HG03521 (cell line): ENCODE results near the gene PPP1R26.
"Not testable (repeated sequence)": the region's sequence is repeated elsewhere in the genome, so short reads cannot be mapped to it uniquely, and the experiment has no call there.

Source experiments
- ATAC-seq: cut with Tn5 transposase; IDR thresholded peaks from one replicate; pipeline ENCODE4 v1.9.1; 2021; ENCODE audit warnings: mild to moderate bottlenecking, moderate library complexity; ENCODE audit not compliant: unreplicated experiment

PPP1R26 gene

DNA sequence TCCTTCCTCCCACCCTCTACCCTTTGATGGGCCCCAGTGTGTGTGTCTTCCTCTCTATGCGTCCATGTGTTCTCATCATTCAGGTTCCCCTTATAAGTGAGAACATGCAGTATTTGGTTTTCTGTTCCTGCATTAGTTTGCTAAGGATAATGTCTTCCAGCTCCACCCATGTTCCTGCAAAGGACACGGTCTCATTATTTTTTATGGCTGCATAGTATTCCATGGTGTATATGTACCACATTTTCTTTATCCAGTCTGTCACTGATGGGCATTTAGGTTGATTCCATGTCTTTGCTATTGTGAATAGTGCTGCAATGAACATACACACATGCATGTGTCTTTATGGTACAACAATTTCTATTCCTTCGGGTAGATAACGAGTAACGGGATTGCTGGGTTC, 21.1 kb upstream of the PPP1R26 start:
- ATAC-seq: not testable (repeated sequence)

DNA sequence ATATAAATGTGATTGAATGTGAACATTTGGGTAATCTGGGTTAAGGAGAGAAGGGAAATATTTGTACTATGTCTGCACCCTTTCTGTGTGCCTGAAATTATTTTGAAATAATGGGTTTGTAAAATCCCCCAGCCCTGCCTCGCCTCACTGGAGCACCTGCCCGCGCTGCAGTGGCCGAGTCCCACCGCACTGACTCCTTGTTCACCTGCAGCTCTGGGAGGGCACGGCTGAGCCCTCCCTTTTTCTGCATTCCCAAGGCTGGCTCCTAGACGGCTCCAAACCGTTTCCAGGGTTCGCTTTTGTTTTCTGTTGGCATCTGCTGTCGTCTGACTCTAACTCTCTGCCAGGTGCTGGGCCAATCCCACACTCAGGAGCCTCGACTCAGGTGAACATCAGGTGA, 17.6 kb upstream of the PPP1R26 start:
- no peak for ATAC-seq

DNA sequence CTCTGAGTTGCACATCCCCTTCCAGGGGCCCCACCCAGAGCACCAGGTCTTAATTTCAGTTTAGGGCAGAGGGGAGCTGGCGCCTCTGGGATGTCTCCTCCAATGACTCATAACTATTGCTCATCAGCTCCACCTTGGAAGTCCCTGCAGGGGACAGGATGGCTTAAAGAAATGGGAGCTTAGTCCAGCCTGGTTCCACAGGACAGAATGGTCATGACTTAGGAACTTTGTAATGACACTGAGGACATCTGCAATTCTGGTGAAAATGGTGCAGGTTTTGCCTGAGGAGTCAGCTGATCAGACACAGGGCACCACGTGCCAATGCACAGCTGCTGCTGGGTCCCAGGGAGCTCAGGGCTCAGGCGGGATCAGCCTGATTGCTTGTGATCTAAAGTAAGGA, 16.4 kb upstream of the PPP1R26 start:
- no peak for ATAC-seq

DNA sequence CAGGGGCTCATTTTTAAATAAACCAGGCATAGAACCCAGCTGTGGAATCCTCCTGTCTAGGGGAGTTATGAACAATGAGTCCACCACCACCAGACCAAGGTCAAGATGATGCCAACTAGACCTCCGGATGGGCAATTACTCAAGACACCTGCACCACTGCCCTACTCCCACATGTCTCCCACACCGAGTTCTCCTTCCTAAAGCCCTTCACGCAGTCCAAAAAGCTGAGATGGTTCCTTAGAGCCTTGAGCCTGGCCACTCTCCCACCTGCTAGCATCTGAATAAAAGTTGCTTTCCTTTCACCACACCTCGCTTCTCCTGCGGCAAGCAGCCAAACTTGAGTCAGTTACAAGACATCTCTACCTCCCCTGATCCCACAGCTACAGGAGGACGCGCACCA, 15.4 kb upstream of the PPP1R26 start:
- ATAC-seq: no peak

DNA sequence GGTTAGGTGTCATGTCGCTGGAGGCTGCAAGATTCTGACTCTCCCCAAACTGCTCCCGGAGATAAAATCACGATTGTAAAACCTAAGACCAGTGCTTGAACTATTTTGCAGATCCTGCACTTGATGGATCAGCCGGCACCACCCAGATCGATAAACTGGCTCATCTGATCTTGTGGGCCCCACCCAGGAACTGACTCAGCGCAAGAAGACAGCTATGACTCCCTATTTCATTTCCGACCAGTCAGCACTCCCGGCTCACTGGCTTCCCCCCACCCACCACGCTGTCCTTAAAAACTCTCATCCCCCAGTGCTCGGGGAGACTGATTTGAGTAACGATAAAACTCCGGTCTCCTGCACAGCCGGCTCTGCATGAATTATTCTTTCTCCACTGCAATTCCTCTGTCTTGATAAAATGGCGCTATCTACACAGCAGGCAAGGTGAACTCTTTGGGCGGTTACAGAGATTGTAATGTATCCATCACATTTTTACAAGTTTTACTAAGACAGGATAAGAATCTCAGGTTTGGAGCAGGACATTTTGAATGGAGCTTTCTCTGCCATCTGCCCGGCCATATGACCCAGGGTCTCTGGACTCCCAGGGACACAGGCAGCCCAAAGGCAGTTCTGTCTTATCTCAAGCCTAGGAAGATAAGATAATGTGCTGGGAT, 10.6 kb upstream of the PPP1R26 start:
- no peak for ATAC-seq

DNA sequence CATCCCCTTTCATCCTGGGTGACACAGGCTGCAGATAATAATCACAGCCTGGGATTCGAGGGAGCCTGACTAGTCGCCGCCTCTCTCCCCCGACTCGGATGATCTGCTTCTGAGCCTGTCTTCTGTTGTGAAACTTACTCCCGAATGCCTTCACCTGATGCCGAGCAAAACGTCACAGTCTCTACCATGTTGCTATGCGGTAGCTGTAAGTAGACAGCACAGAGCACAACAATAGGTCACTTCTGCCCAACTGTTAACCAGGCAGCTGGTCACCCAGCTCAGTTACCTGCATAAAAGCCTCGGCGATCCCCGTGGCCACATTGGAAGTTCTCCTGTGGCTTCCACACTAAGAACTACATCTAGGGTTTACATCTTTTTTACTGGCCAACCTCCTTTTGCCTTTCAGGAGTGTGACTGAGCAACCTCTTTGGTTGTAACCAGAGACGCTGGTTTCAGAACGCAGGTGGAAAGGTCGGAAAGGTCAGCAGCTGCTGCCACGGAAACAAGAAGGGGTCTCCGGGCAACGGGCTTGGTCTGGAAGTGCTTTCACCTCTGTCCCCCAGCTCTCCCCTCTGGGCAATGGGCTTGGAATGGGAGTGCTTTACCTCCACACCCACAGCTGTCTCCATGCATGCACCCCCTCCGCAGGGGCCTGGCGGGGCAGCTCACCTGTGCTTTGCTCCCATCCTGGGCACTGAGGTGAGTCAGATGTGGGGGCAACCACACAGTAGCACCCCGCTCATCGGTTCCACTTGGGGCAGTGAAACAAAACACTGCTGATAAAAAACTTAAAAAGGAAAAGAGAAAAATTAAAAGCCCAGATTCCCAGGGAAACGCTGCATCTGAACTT, 7.6 kb upstream of the PPP1R26 start:
- no peak for ATAC-seq

DNA sequence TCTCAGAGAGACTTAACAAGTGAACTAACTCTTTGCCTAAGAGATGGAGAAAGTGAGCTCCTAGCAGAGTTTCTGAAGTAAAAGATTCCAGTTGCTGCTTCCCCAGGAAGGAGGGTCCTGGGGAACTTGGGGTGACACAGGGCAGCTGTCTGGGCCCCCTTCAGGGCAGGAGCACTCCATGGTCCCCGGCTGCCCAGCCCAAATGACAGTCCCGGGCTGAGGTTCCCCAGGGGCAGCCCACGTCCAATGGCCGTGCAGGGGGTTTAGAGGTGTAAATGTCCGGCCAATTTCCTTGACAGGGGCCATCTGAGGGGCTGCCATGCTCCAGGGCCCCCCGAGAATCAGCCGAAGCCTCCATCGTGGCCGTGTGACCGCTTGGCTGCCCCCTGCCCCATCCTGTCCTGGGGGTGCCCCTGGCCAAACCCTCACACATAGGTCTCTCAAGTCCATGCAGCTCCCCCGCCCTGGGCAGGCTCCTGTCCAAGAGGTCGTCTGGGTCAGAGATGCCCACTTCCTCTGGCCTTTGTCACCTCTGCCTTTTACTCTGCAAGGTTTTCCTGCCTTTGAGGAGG, 5.5 kb upstream of the PPP1R26 start:
- no peak for ATAC-seq

DNA sequence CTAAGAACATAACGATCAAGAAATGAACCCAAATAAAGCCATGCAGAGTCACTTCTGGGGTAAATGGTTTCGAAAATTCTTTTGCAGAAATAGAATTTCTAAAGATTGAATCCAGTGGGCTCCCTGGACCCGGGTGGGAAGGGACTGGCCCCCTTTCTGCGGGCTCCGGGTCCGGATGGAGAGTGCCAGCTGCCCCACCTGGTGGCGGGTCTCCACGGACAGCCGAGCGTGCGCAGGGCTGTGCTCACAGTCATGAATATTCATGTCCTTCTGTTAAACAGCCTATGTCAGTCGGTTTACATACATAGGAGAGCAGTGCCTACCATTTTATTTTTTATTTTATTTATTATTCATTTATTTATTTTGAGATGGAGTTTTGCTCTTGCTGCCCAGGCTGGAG, 4.7 kb upstream of the PPP1R26 start:
- ATAC-seq: no peak

DNA sequence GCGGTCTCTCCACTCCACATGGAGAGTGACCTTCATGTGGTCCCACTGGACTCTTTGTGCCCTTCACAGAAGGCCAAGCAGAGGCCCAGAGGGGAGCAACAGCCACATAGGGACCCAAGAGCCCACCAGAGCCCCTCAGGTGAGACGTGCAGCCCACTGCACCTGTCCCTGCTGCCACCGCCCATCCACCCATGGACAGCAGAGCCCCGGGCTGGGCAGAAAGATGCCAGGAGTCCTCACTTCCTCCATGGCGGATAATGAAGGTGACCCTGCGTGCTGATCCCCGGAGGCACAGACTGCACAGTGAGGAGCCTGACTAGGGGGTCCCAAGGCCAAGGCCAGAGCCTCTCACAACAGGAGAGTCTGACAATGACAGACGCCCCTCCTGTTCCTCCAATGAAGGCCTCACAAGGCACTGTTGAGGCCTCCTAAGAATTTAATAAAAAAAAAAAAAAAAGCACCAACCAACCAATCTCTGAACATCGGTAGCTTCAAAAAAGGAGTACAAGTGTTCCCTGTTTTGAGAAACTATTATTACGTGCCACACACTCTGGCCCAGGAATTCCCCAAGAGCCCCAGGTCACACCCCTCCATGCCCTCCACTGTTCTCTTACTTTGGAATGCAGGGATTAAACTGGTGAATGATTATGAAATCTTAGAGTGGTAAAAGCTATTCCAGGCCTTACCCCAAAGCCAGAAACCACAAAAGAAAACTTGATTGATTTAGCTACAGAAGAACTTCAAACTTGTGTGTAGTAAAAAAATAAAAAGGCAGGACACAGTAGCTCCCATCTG, 2.8 kb upstream of the PPP1R26 start:
- ATAC-seq: no peak

DNA sequence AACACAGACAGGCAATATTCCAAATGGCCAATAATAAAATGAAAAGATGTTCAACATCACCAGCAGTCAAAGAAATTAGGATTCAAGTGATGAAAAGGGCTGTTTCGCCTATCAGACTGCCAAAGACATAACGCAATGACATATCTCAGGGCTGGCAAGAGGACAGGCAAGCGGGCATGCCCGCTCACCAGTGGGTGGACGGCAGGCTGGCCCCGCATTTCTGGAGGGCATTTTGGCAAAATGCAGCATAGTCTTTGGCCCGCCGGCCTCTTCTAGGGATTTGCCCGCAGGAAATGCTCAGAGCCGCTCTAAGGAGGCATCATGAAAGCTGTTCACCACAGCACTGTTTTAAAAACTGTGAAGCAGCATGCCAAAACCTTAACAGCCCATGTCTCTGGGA, 1.4 kb upstream of the PPP1R26 start:
- ATAC-seq: no peak

DNA sequence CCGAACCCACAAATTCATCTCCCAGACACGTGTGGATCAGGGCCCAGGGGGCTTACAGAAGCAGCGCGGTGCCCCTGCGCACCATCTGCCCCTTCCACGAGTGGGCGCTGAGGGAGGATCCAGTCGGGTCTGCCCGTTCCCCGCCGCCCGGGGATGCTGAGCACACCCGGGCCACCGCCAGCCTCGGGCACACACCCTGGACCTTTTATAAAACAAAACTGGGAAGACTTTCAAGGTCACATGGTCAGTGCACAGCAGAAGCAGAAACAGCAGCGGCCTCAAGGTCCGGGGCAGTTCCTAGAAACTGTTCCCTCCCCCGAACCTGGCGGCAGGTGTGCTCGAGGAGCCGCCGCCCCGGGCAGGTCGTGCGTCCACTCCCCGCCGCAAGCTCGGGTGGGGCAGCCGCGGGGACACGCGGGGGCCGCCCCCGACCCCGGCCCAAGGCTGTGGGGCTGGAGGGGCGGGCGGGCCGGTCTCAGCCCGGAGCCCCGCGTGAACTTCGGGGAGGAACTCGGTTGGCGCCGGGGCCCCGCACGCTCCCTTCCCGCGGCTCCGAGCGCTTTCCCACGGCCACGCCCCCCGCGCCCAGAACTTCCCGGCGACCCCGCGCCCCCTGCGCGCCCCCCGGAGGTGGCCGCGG, 633 bp upstream of the PPP1R26 start:
- ATAC-seq: no peak

DNA sequence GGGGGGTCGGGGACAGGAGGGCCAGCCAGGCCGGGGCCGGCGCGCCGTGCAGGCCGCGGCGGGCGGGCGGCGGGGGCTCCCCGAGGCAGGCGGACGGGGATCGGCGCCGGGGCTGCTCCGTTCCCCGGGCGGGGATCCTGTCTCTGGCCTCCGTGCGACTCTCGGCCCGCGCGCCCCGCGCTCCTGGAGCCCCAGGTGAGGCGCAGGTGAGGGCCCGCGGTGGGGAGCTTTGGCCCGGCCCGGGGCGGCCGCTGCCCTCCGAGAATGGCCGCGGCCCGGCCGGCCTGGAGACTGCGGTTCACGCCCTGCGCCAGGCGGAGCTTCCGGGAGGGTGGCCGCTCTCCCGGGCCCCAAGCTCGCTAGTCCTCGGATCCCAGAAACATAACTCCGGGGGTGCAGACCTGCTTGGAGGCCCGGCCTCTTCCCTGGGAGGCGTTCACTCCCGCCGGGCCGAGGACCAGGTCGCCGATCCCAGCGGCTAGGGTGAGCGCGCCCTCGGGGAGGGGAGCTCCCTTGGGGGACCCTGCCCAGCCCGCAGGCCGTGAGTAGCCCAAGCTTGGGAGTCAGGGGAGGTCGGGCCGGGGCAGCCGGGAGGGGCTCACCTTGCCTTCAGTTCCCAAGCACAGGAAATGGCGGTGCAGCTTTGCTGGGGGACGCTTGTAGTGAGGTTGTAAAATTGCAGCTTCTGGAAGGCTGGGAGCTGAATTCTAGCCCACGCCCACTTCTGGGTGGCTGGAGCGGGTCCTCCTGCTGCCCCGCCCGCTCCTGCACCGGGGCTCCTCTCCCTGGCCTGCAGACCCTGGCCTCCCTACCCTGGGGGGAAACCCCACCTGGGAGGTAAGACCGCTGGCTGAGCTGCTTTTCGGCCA, 723 bp downstream of the PPP1R26 start:
- no peak for ATAC-seq

DNA sequence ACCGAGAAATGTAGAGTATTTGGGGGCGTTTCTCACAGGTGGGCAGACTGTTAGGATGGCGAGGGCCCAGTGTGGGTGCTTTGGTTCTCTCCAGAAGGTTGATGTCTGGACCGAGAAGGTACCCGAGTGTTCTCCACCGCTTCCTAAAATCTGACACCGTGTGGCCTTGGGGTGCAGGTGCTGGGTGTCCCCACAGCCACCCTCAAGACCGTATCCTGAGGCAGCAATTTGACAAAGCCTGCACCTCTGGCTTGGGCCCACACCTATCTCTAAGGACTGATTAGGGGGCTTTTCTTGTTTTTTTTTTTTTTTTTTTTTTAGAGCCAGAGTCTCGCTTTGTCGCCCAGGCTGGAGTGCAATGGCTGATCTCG, 1.3 kb downstream of the PPP1R26 start:
- ATAC-seq: no peak

DNA sequence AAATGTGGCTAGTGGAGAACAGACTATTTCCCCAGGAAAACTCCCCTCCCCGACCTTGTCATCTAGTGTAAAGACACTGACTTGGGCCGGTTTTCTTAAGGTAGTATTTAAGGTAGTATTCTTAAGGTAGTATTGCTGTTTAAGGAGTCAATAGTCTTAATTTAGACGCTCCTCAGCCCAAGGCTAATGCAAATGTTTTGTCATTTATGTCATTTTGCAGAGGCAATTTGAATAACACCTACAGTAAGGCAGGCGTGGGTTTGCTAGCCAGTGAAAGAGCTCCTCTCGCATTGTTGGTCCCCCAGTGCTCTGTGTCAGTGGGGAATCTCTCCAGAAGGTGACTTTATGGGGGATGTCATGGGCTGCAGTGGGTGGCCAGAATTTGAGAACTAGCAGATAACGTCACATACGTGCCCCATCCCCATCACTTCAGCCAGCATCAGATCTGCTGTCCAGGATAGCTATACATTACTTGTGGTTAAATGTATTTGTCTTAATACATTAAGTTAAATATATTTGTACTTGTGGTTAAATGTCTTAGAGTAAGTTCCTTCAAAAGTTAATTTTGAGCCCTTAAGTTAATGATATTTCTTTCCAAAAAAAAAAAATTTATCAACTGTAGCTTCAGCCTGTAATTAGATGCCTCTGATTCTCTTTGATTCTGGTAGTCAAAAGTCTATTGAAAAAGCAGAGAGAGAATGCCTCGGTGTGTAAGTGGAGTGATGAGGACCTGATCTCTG, 2.6 kb downstream of the PPP1R26 start:
- ATAC-seq: no peak

DNA sequence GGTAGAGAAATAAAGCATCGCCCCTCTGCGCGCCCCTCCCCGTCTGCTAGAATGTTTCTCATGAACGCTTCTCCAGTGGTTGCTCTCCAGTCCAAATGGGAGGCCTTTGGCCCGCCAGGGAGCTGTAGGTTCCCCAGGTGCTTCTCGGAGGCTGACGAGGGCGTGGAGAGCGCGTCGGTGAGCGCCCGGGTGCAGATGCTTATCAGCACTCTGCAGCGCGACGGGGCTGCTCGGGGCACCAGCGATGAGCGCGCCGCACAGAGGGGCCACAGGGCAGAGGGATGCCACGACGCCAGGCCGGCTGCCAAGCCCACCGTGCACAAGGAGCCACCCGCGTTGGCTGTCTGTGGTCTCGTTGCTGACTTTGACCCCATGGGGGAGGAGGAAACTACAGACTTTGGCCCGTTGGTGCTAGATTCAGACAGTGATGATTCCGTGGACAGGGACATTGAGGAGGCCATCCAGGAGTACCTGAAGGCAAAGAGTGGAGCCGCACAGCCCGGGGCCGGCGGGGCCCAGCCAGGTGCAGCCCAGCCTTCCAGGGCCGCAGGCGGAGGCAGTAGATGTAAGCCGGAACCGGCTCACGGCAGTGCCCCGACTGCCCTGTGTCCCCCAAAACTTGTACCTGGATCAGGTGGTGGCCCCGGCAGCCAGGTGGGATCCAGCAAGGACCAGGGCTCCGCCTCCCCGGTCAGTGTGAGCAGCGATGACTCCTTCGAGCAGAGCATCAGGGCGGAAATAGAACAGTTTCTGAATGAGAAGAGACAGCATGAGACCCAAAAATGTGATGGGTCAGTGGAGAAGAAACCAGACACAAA, 5.1 kb downstream of the PPP1R26 start:
- no peak for ATAC-seq

DNA sequence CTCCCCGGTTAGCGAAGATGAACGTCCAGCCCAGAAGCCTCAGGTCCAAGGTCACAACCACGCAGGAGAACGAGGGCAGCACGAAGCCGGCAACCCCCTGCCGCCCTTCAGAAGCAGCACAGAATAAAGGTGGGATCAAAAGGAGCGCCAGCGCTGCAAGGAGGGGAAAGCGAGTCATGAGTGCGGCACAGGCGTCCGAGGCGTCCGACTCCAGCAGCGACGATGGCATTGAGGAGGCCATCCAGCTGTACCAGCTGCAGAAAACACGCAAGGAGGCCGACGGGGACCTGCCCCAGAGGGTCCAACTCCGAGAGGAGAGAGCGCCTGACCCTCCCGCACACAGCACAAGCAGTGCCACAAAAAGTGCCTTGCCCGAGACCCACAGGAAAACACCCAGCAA, 5.8 kb downstream of the PPP1R26 start:
- no peak for ATAC-seq

DNA sequence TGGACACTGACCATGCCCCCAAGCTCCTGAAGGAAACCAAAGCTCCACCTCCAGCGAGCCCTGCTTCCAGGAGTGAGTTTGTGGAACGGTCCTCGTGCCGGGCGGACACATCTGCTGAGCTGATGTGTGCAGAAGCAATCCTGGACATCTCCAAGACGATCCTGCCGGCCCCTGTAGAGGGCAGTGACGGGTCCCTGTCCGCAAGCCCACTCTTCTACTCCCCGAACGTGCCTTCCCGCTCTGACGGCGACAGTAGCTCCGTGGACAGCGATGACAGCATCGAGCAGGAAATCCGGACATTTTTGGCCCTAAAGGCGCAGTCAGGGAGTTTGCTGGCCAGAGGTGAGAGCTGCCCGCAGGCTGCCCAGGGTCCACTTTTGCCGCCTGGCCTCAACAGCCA, 6.2 kb downstream of the PPP1R26 start:
- ATAC-seq: no peak

DNA sequence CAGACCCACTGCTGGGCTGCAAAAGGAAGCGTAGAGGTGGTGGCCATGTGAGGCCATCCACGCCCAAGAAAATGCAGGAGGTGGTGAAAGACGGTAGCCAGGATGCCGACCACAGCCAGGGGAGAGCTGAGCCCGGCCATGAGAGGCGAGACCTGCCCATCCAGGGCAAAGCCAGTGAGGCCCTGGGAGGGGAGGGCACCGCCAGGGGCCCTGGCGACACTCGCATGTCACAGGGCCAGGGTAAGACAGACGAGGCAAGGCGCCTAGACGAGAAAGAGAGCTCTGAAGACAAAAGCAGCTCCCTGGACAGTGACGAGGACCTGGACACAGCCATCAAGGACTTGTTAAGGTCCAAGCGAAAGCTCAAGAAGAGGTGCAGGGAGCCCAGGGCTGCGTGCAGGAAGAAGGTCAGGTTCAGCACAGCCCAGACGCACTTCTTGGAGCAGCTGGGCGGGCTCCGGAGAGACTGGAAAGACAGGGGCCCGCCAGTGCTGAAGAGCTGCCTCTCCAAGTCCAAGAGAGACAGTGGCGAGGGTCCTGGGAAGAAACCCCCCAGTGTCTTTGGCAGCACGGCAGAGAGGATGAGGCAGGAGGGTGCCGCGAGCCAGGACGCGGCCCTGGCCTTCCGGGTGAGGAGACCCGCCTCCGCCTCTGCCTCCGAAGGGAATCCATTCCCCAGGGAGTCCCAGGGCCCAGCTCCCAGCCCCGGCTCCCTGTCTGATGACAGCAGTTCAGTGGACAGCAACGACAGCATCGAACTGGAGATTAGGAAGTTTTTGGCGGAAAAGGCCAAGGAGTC, 6.9 kb downstream of the PPP1R26 start:
- no peak for ATAC-seq
